MM.1S (cell line): ENCODE results near the gene PTGER1.
A peak's percentile ranks its signal among the peaks of the same experiment; 100 is the strongest.

Source experiments
- DNase-seq: peaks from one replicate; pipeline ENCODE4 v3.0.0-alpha.2; 2015
- H2AFZ ChIP-seq: fragments of 300-600 bp; sonication (generic); 2 replicates; pipeline ENCODE4 v1.6.0; 2016; ENCODE audit warnings: antibody characterized with exemption, low read length
- H3F3A ChIP-seq: fragments of 300-600 bp; sonication (generic); 2 replicates; pipeline ENCODE4 v1.6.1; 2016; ENCODE audit warnings: mild to moderate bottlenecking, antibody characterized with exemption, low read length, moderate library complexity, mixed read lengths; ENCODE audit not compliant: insufficient read depth
- H3K27ac ChIP-seq: fragments of 300-600 bp; sonication (generic); 2 replicates; pipeline ENCODE4 v1.5.1; 2016; ENCODE audit warnings: mild to moderate bottlenecking, low read length
- H3K27me3 ChIP-seq: fragments of 300-600 bp; sonication (generic); replicated peaks from 2 replicates; pipeline ENCODE4 v1.6.0; 2016; ENCODE audit warnings: low read length; ENCODE audit not compliant: insufficient read depth
- H3K36me3 ChIP-seq: fragments of 300-600 bp; sonication (generic); replicated peaks from 2 replicates; pipeline ENCODE4 v1.6.1; 2016; ENCODE audit warnings: mild to moderate bottlenecking, low read length, mixed read lengths; ENCODE audit not compliant: insufficient read depth
- H3K4me1 ChIP-seq: fragments of 300-600 bp; sonication (generic); 2 replicates; pipeline ENCODE4 v1.6.1; 2016; ENCODE audit warnings: low read length, mixed read lengths
- H3K4me2 ChIP-seq: fragments of 300-600 bp; sonication (generic); 2 replicates; pipeline ENCODE4 v1.6.0; 2016; ENCODE audit warnings: low read depth, low read length
- H3K4me3 ChIP-seq: fragments of 300-600 bp; sonication (generic); 2 replicates; pipeline ENCODE4 v1.5.1; 2016; ENCODE audit warnings: low read length, mixed read lengths
- H3K79me2 ChIP-seq: fragments of 300-600 bp; sonication (generic); 2 replicates; pipeline ENCODE4 v1.6.1; 2016; ENCODE audit warnings: mixed run types, low read length, mixed read lengths
- H3K9ac ChIP-seq: fragments of 300-600 bp; sonication (generic); 2 replicates; pipeline ENCODE4 v1.6.1; 2016; ENCODE audit warnings: low read length, mixed read lengths
- H3K9me2 ChIP-seq: fragments of 300-600 bp; sonication (generic); replicated peaks from 2 replicates; pipeline ENCODE4 v1.6.1; 2016; ENCODE audit warnings: mild to moderate bottlenecking, low read length, mixed read lengths; ENCODE audit not compliant: insufficient read depth
- H3K9me3 ChIP-seq: fragments of 300-600 bp; sonication (generic); replicated peaks from 2 replicates; pipeline ENCODE4 v1.6.1; 2016; ENCODE audit warnings: mild to moderate bottlenecking, low read length, mixed read lengths; ENCODE audit not compliant: insufficient read depth
- H4K20me1 ChIP-seq: fragments of 300-600 bp; sonication (generic); 2 replicates; pipeline ENCODE4 v1.6.1; 2016; ENCODE audit warnings: mild to moderate bottlenecking, low read length, moderate library complexity, mixed read lengths; ENCODE audit not compliant: insufficient read depth
- CTCF ChIP-seq: fragments of 300-600 bp; sonication (generic); IDR thresholded peaks from 2 replicates; pipeline ENCODE4 v1.5.1; 2016; ENCODE audit warnings: antibody characterized with exemption, low read length, mixed read lengths
- EZH2 ChIP-seq: fragments of 300-600 bp; sonication (generic); optimal IDR thresholded peaks from 2 replicates; pipeline ENCODE3; 2017; ENCODE audit warnings: low read depth, mild to moderate bottlenecking, antibody characterized with exemption, low read length, mixed read lengths
- EZH2phosphoT487 ChIP-seq: fragments of 300-600 bp; sonication (generic); IDR thresholded peaks from 2 replicates; pipeline ENCODE4 v1.6.1; 2018; ENCODE audit warnings: antibody characterized with exemption, low read length

Gene PTGER1

GRCh38 chr19:14519245-14519859 lies 44.2 kb upstream of the PTGER1 start:
- TF ChIP-seq CTCF: no peak
- TF ChIP-seq EZH2phosphoT487: no peak
- no peak for TF ChIP-seq EZH2
- H3K9ac ChIP-seq: no peak overlapping the region
- peaks cover 38% of the 10 kb centered on the region for H3K79me2 ChIP-seq
- DNase-seq: no peak
- peaks cover 18% of the 10 kb centered on the region for H3F3A ChIP-seq
- H3K9me2 ChIP-seq: no peaks in the 10 kb centered on the region
- peaks cover 23% of the 10 kb centered on the region for H3K36me3 ChIP-seq
- no peak overlapping the region for H3K4me3 ChIP-seq
- H3K27ac ChIP-seq: no peak overlapping the region
- peaks cover 19% of the 10 kb centered on the region for H4K20me1 ChIP-seq
- no peaks in the 10 kb centered on the region for H3K9me3 ChIP-seq
- peaks cover 16% of the 10 kb centered on the region for H3K4me1 ChIP-seq
- H3K4me2 ChIP-seq: peak overlapping the region; percentile 58; the same call in 1 of the 2 replicates
- no peak overlapping the region for H2AFZ ChIP-seq
- no peaks in the 10 kb centered on the region for H3K27me3 ChIP-seq

GRCh38 chr19:14517840-14518505 lies 42.8 kb upstream of the PTGER1 start, which contains the start of gene DNAJB1:
DNAJB1 (minus strand) TSS chr19:14518397; CDS start chr19:14518349, 48 bp downstream.
- peak within 1 kb of the TSS; percentile 100 for H3K4me2 ChIP-seq
- H3K9me3 ChIP-seq: no peaks in the 10 kb centered on the region
- peaks cover 23% of the 10 kb centered on the region for H3K36me3 ChIP-seq
- peaks cover 16% of the 10 kb centered on the region for H3K4me1 ChIP-seq
- H3K27ac ChIP-seq: peak within 1 kb of the TSS; percentile 85
- peak within 1 kb of the TSS; percentile 97 for H3K4me3 ChIP-seq
- H4K20me1 ChIP-seq: peaks cover 19% of the 10 kb centered on the region
- peak within 1 kb of the TSS; percentile 96 for H3K9ac ChIP-seq
- peak within 1 kb of the TSS; percentile 89 for H2AFZ ChIP-seq
- no peaks in the 10 kb centered on the region for H3K9me2 ChIP-seq
- no peak for TF ChIP-seq CTCF
- no peak for TF ChIP-seq EZH2phosphoT487
- no peak for TF ChIP-seq EZH2
- peak; percentile 75 for DNase-seq
- peaks cover 30% of the 10 kb centered on the region for H3F3A ChIP-seq
- H3K79me2 ChIP-seq: peaks cover 38% of the 10 kb centered on the region
- no peaks in the 10 kb centered on the region for H3K27me3 ChIP-seq

GRCh38 chr19:14517446-14517839 lies 42.3 kb upstream of the PTGER1 start:
- TF ChIP-seq EZH2phosphoT487 (no peak), EZH2 (no peak), CTCF (no peak)
- Histone ChIP-seq H3K9me3 (no peaks in the 10 kb centered on the region), H3K79me2 (peaks cover 38% of the 10 kb centered on the region), H2AFZ (no peak overlapping the region), H3K4me1 (peaks cover 16% of the 10 kb centered on the region), H4K20me1 (peaks cover 19% of the 10 kb centered on the region), H3K9ac (peak overlapping the region; percentile 96; the same call in 1 of the 2 replicates), H3K27ac (peak overlapping the region; percentile 25; the same call in 1 of the 2 replicates), H3F3A (peaks cover 32% of the 10 kb centered on the region), H3K27me3 (no peaks in the 10 kb centered on the region), H3K4me3 (peak overlapping the region; percentile 97), H3K36me3 (peaks cover 23% of the 10 kb centered on the region), H3K4me2 (peak overlapping the region; percentile 100), H3K9me2 (no peaks in the 10 kb centered on the region)
- no peak for DNase-seq
